SK-N-SH (cell line): ENCODE data around the gene ITGB8. TPM values are rescaled to one million over a fixed set of nuclear protein-coding genes. Genes with fewer than 3 reads are reported as not detected.

Source experiments
- CTCF ChIA-PET: fragments of 300-600, 350-600 bp; formaldehyde crosslinking; extraction: SDS; loops from one replicate; lab custom pipeline; 2021; lab: Yijun Ruan, JAX
- POLR2A ChIA-PET: fragments of 350-600 bp; sonication (Branson Sonifier 250); formaldehyde crosslinking; extraction: SDS; loops from one replicate; lab custom pipeline; 2020; ENCODE audit warnings: antibody characterized with exemption, inconsistent platforms; lab: Yijun Ruan, JAX
- DNase-seq: peaks from one replicate; pipeline ENCODE4 v3.0.0; 2012
- H2AFZ ChIP-seq: fragments of 200-600 bp; sonication (generic); 2 replicates; pipeline ENCODE4 v1.8.1; 2016; ENCODE audit warnings: antibody characterized with exemption, mild to moderate bottlenecking, low read depth
- H3F3A ChIP-seq: fragments of 200-600 bp; sonication (generic); replicated peaks from 2 replicates; pipeline ENCODE3; 2016; ENCODE audit warnings: antibody characterized with exemption, mild to moderate bottlenecking; ENCODE audit not compliant: insufficient read depth
- H3K27ac ChIP-seq, 2 experiments: fragments of 200-500 bp in 1 of 2; fragments of 200-600 bp in 1 of 2; sonication (Bioruptor generic) in 1 of 2; sonication (generic), shearing (Covaris generic) in 1 of 2; 2 replicates each; pipeline versions ENCODE4 v1.5.1 to v1.6.1; 2014 to 2016; ENCODE audit warnings: low read depth in 2 of 2, inconsistent platforms in 1 of 2, low read length in 1 of 2, mild to moderate bottlenecking in 1 of 2, mixed read lengths in 1 of 2
- H3K27me3 ChIP-seq: fragments of 200-600 bp; sonication (generic), shearing (Covaris generic); 2 replicates; pipeline ENCODE4 v1.6.1; 2016; ENCODE audit warnings: mixed run types; ENCODE audit not compliant: insufficient read depth
- H3K36me3 ChIP-seq, 2 experiments: fragments of 200-500 bp in 1 of 2; fragments of 200-600 bp in 1 of 2; sonication (Bioruptor generic) in 1 of 2; sonication (generic) in 1 of 2; replicated peaks in 1 of 2; 2 replicates each; pipeline versions ENCODE3 to v1.5.1; 2014 to 2016; ENCODE audit warnings: low read length in 1 of 2, mild to moderate bottlenecking in 1 of 2; ENCODE audit not compliant: insufficient read depth in 2 of 2, control insufficient read depth in 1 of 2
- H3K4me1 ChIP-seq, 2 experiments: fragments of 200-500 bp in 1 of 2; fragments of 200-600 bp in 1 of 2; sonication (Bioruptor generic) in 1 of 2; sonication (generic), shearing (Covaris generic) in 1 of 2; 2 replicates each; pipeline versions ENCODE4 v1.5.1 to v1.6.1; 2014 to 2016; ENCODE audit warnings: low read depth in 1 of 2, low read length in 1 of 2, mixed run types in 1 of 2; ENCODE audit not compliant: insufficient read depth in 2 of 2, control insufficient read depth in 1 of 2
- H3K4me2 ChIP-seq: fragments of 200-600 bp; sonication (generic), shearing (Covaris generic); 2 replicates; pipeline ENCODE4 v1.6.1; 2017; ENCODE audit warnings: mixed run types
- H3K4me3 ChIP-seq, 2 experiments: fragments of 200-500 bp in 1 of 2; fragments of 200-600 bp in 1 of 2; sonication (Bioruptor generic) in 1 of 2; sonication (generic), shearing (Covaris generic) in 1 of 2; 2 replicates each; pipeline versions ENCODE4 v1.5.1 to v1.8.1; 2014 to 2016; ENCODE audit warnings: low read depth in 2 of 2, inconsistent platforms in 1 of 2, low read length in 1 of 2, mild to moderate bottlenecking in 1 of 2, mixed read lengths in 1 of 2, moderate library complexity in 1 of 2
- H3K79me2 ChIP-seq: fragments of 200-600 bp; sonication (generic); 2 replicates; pipeline ENCODE4 v1.8.1; 2017; ENCODE audit warnings: mild to moderate bottlenecking; ENCODE audit not compliant: insufficient read depth
- H3K9ac ChIP-seq: fragments of 200-600 bp; sonication (generic); 2 replicates; pipeline ENCODE4 v1.6.1; 2017; ENCODE audit warnings: mixed run types
- H3K9me2 ChIP-seq: fragments of 200-600 bp; sonication (generic); 2 replicates; pipeline ENCODE4 v1.6.1; 2017; ENCODE audit warnings: mixed run types
- H3K9me3 ChIP-seq: fragments of 200-600 bp; sonication (generic); 2 replicates; pipeline ENCODE4 v1.6.1; 2017; ENCODE audit warnings: mixed run types, mild to moderate bottlenecking, moderate library complexity
- H4K20me1 ChIP-seq: fragments of 200-600 bp; sonication (generic); 2 replicates; pipeline ENCODE4 v1.6.1; 2017; ENCODE audit warnings: mild to moderate bottlenecking, mixed run types; ENCODE audit not compliant: insufficient read depth
- CHD2 ChIP-seq: fragments of 150-350 bp; IDR thresholded peaks from 2 replicates; pipeline ENCODE4 v1.6.1; 2018; ENCODE audit warnings: low read length; ENCODE audit not compliant: partially characterized antibody
- CTCF ChIP-seq: fragments of 200-600 bp; sonication (generic); IDR thresholded peaks from 2 replicates; pipeline ENCODE4 v1.6.1; 2017; ENCODE audit warnings: antibody characterized with exemption, mild to moderate bottlenecking, moderate library complexity
- FOSL2 ChIP-seq: IDR thresholded peaks from 2 replicates; pipeline ENCODE4 v1.4.0; 2012; ENCODE audit warnings: low read depth, mild to moderate bottlenecking, moderate library complexity, borderline replicate concordance
- FOXM1 ChIP-seq: IDR thresholded peaks from 2 replicates; pipeline ENCODE4 v1.4.0; 2012; ENCODE audit warnings: low read depth, mild to moderate bottlenecking
- GATA2 ChIP-seq: sonication (generic); formaldehyde crosslinking; IDR thresholded peaks from 2 replicates; pipeline ENCODE4 v1.5.0; 2020; ENCODE audit warnings: mild to moderate bottlenecking, missing genetic modification reagents
- JUND ChIP-seq: IDR thresholded peaks from 2 replicates; pipeline ENCODE4 v1.4.0; 2012
- NFIC ChIP-seq: IDR thresholded peaks from 2 replicates; pipeline ENCODE4 v1.4.0; 2012; ENCODE audit warnings: borderline replicate concordance
- NRF1 ChIP-seq: IDR thresholded peaks from 2 replicates; pipeline ENCODE4 v1.6.1; 2012; ENCODE audit warnings: low read depth, mild to moderate bottlenecking, low read length
- PBX3 ChIP-seq: IDR thresholded peaks from 2 replicates; pipeline ENCODE4; 2012
- RAD21 ChIP-seq: IDR thresholded peaks from 2 replicates; pipeline ENCODE4 v1.6.1; 2012; ENCODE audit warnings: mild to moderate bottlenecking, low read length
- RCOR1 ChIP-seq: fragments of 150-350 bp; IDR thresholded peaks from 2 replicates; pipeline ENCODE4 v1.6.1; 2017; ENCODE audit warnings: antibody characterized with exemption, low read length
- REST ChIP-seq: IDR thresholded peaks from 2 replicates; pipeline ENCODE4 v1.6.1; 2012; ENCODE audit warnings: mild to moderate bottlenecking, low read depth, low read length, moderate library complexity
- RFX5 ChIP-seq: IDR thresholded peaks from 2 replicates; pipeline ENCODE4 v1.6.1; 2012; ENCODE audit warnings: mild to moderate bottlenecking, improper control_type of control experiment, low read length
- RXRA ChIP-seq: IDR thresholded peaks from 2 replicates; pipeline ENCODE4 v1.4.0; 2012; ENCODE audit warnings: low read depth, mild to moderate bottlenecking, borderline replicate concordance
- SIN3A ChIP-seq: IDR thresholded peaks from 2 replicates; pipeline ENCODE4 v1.6.1; 2012; ENCODE audit warnings: low read depth, mild to moderate bottlenecking, low read length, moderate library complexity, borderline replicate concordance
- SMC3 ChIP-seq: IDR thresholded peaks from 2 replicates; pipeline ENCODE4 v1.6.1; 2012; ENCODE audit warnings: low read depth, low read length, improper control_type of control experiment
- TEAD4 ChIP-seq: IDR thresholded peaks from 2 replicates; pipeline ENCODE4 v1.4.0; 2012; ENCODE audit warnings: mild to moderate bottlenecking, borderline replicate concordance; ENCODE audit not compliant: insufficient read depth
- USF2 ChIP-seq: fragments of 150-350 bp; IDR thresholded peaks from 2 replicates; pipeline ENCODE4 v1.6.1; 2017; ENCODE audit warnings: antibody characterized with exemption, low read length, low read depth, borderline replicate concordance
- YY1 ChIP-seq: IDR thresholded peaks from 2 replicates; pipeline ENCODE4 v1.4.0; 2012; ENCODE audit warnings: low read depth, mild to moderate bottlenecking
- ZBTB33 ChIP-seq: IDR thresholded peaks from 2 replicates; pipeline ENCODE4 v1.4.0; 2012; ENCODE audit warnings: low read depth, borderline replicate concordance
- WGBS: methylation state at CpG from one replicate; pipeline ENCODE4 v1.1.6; 2017; ENCODE audit warnings: low lambda C conversion rate; 5-methylcytosine and 5-hydroxymethylcytosine counted together
- polyA plus RNA-seq, 3 experiments: library from polyadenylated mRNA; depleted of rRNA; stranded (reverse); fragments of >200 nt; gene quantifications; 2 replicates each; pipeline ENCODE4 v1.2.3, GENCODE V29; 2012

ITGB8 gene
- polyA plus RNA-seq, 1 of the 3 experiments (the other 2 are of a cell fraction): 0.62 TPM

GRCh38 chr7:20344396-20344795 lies 13.7 kb downstream of the ITGB8 start:
- 88% methylated on average over 4 of the region's 4 CpGs for WGBS
- H3K4me1 ChIP-seq: no peaks in the 10 kb centered on the region
- ChIA-PET POLR2A (no interaction called here), CTCF (interaction anchor here (1.3 kb wide), 1 partner anchor 15 kb away, joined by 4 read pairs; no protein-coding TSS in a partner anchor)
- H3K4me3 ChIP-seq: no peak overlapping the region
- H3K9me2 ChIP-seq: no peaks in the 10 kb centered on the region
- no peaks in the 10 kb centered on the region for H3K27me3 ChIP-seq
- no peaks in the 10 kb centered on the region for H3K9me3 ChIP-seq
- H3K27ac ChIP-seq: no peak overlapping the region
- no peak overlapping the region for H3K4me2 ChIP-seq
- H3K79me2 ChIP-seq: no peaks in the 10 kb centered on the region
- H3F3A ChIP-seq: no peaks in the 10 kb centered on the region
- H3K36me3 ChIP-seq: no peaks in the 10 kb centered on the region
- H4K20me1 ChIP-seq: no peaks in the 10 kb centered on the region
- no peak for DNase-seq
- TF ChIP-seq NFIC (no peak), FOXM1 (no peak), JUND (no peak), SMC3 (no peak), USF2 (no peak)
- H2AFZ ChIP-seq: no peak overlapping the region
- no peak overlapping the region for H3K9ac ChIP-seq

GRCh38 chr7:20346577-20346976 lies 15.9 kb downstream of the ITGB8 start:
- no peak for DNase-seq
- H3K4me3 ChIP-seq: no peak overlapping the region
- peaks cover 4 to 9% of the 10 kb centered on the region in 2 experiments; a peak in 2 of 4 replicates for H3K4me1 ChIP-seq
- no peaks in the 10 kb centered on the region for H3K36me3 ChIP-seq
- H3K27me3 ChIP-seq: no peaks in the 10 kb centered on the region
- no peaks in the 10 kb centered on the region for H4K20me1 ChIP-seq
- H3K9ac ChIP-seq: no peak overlapping the region
- H3K79me2 ChIP-seq: no peaks in the 10 kb centered on the region
- H3K4me2 ChIP-seq: no peak overlapping the region
- H3K9me2 ChIP-seq: no peaks in the 10 kb centered on the region
- H3K9me3 ChIP-seq: no peaks in the 10 kb centered on the region
- H3K27ac ChIP-seq: no peak overlapping the region
- ChIA-PET CTCF (no interaction called here), POLR2A (no interaction called here)
- no peak overlapping the region for H2AFZ ChIP-seq
- H3F3A ChIP-seq: peaks cover 1% of the 10 kb centered on the region
- WGBS: 85% methylated on average over 4 of the region's 4 CpGs
- TF ChIP-seq CTCF: no peak
- no peak for TF ChIP-seq ZBTB33
- TF ChIP-seq RAD21: no peak
- TF ChIP-seq FOSL2: no peak
- no peak for TF ChIP-seq RFX5
- no peak for TF ChIP-seq REST
- TF ChIP-seq NFIC: no peak
- TF ChIP-seq JUND: no peak
- no peak for TF ChIP-seq NRF1
- TF ChIP-seq PBX3: no peak
- TF ChIP-seq TEAD4: no peak
- no peak for TF ChIP-seq SIN3A
- no peak for TF ChIP-seq RCOR1
- TF ChIP-seq CHD2: no peak
- no peak for TF ChIP-seq RXRA
- no peak for TF ChIP-seq YY1
- TF ChIP-seq GATA2: no peak
